Measurements from ENCODE around the gene AMN. TPM values are rescaled to one million over a fixed set of nuclear protein-coding genes. Genes with fewer than 3 reads are reported as not detected.

Gene AMN
- total RNA-seq, 1 donor from 2014 or later: 0.30 TPM

GRCh38 chr14:102917469-102918211 lies 4.8 kb upstream of the AMN start:
- peak; percentile 83 for TF ChIP-seq CTCF (IDR thresholded peaks at IDR 0.05)
- Mint-ChIP-seq H3K27ac (ENCODE audit: unreplicated experiment) (no peak overlapping the region), H3K36me3 (ENCODE audit: low read depth) (no peaks in the 10 kb centered on the region), H3K27me3 (ENCODE audit: low read depth) (no peaks in the 10 kb centered on the region), H3K4me3 (ENCODE audit: unreplicated experiment) (no peak overlapping the region), H3K4me1 (ENCODE audit: low read depth) (no peaks in the 10 kb centered on the region), H3K9me3 (ENCODE audit: low read depth) (no peaks in the 10 kb centered on the region)
- DNase-seq (ENCODE audit: low spot score): no peak

- no peak for TF ChIP-seq CTCF (IDR thresholded peaks at IDR 0.05)
- no peak overlapping the region for H3K27ac Mint-ChIP-seq (ENCODE audit: unreplicated experiment)
These were observed 4.0 kb upstream of the AMN start for GRCh38 chr14:102918438-102918837.

GRCh38 chr14:102920273-102920997 lies 2.0 kb upstream of the AMN start:
- H3K4me3 Mint-ChIP-seq (ENCODE audit: unreplicated experiment): no peak overlapping the region
- no peaks in the 10 kb centered on the region for H3K27me3 Mint-ChIP-seq (ENCODE audit: low read depth)
- H3K9me3 Mint-ChIP-seq (ENCODE audit: low read depth): no peaks in the 10 kb centered on the region
- H3K4me1 Mint-ChIP-seq (ENCODE audit: low read depth): no peaks in the 10 kb centered on the region
- no peak for TF ChIP-seq CTCF (IDR thresholded peaks at IDR 0.05)
- DNase-seq (ENCODE audit: low spot score): no peak
- H3K27ac Mint-ChIP-seq (ENCODE audit: unreplicated experiment): no peak overlapping the region
- H3K36me3 Mint-ChIP-seq (ENCODE audit: low read depth): no peaks in the 10 kb centered on the region

More at GRCh38 chr14:102918438-102918837, 4.0 kb upstream of the AMN start:
- H3K36me3 Mint-ChIP-seq (ENCODE audit: low read depth): no peaks in the 10 kb centered on the region
- H3K4me1 Mint-ChIP-seq (ENCODE audit: low read depth): no peaks in the 10 kb centered on the region
- no peak for DNase-seq (ENCODE audit: low spot score)
- no peaks in the 10 kb centered on the region for H3K9me3 Mint-ChIP-seq (ENCODE audit: low read depth)
- H3K27me3 Mint-ChIP-seq (ENCODE audit: low read depth): no peaks in the 10 kb centered on the region
- H3K4me3 Mint-ChIP-seq (ENCODE audit: unreplicated experiment): no peak overlapping the region

GRCh38 chr14:102920998-102921304 lies 1.5 kb upstream of the AMN start:
- no peak overlapping the region for H3K4me3 Mint-ChIP-seq (ENCODE audit: unreplicated experiment)
- H3K4me1 Mint-ChIP-seq (ENCODE audit: low read depth): no peaks in the 10 kb centered on the region
- no peak for TF ChIP-seq CTCF (IDR thresholded peaks at IDR 0.05)
- no peaks in the 10 kb centered on the region for H3K9me3 Mint-ChIP-seq (ENCODE audit: low read depth)
- H3K27me3 Mint-ChIP-seq (ENCODE audit: low read depth): no peaks in the 10 kb centered on the region
- no peaks in the 10 kb centered on the region for H3K36me3 Mint-ChIP-seq (ENCODE audit: low read depth)
- H3K27ac Mint-ChIP-seq (ENCODE audit: unreplicated experiment): no peak overlapping the region
- DNase-seq (ENCODE audit: low spot score): no peak

- TF ChIP-seq CTCF (IDR thresholded peaks at IDR 0.05): no peak
- no peak overlapping the region for H3K27ac Mint-ChIP-seq (ENCODE audit: unreplicated experiment)
- no peaks in the 10 kb centered on the region for H3K9me3 Mint-ChIP-seq (ENCODE audit: low read depth)
- DNase-seq (ENCODE audit: low spot score): peak; percentile 92
- no peak overlapping the region for H3K4me3 Mint-ChIP-seq (ENCODE audit: unreplicated experiment)
- no peaks in the 10 kb centered on the region for H3K4me1 Mint-ChIP-seq (ENCODE audit: low read depth)
- H3K36me3 Mint-ChIP-seq (ENCODE audit: low read depth): no peaks in the 10 kb centered on the region
- H3K27me3 Mint-ChIP-seq (ENCODE audit: low read depth): no peaks in the 10 kb centered on the region
These were observed 900 bp downstream of the AMN start for GRCh38 chr14:102923201-102923924.
